ENCODE results near the gene GALNT13. TPM values are rescaled to one million over a fixed set of nuclear protein-coding genes. Genes with fewer than 3 reads are reported as not detected.

The GALNT13 gene
- total RNA-seq, 1 experiment from 2014 or later, result not detected

GRCh38 chr2:154243685-154244084 lies 372.0 kb downstream of the GALNT13 start:
- in situ Hi-C loops (cut with HindIII; ENCODE audit: low pct_unique_long_range_greater_than_20kb, low sequenced_read_pairs), result no loop called here

DNA sequence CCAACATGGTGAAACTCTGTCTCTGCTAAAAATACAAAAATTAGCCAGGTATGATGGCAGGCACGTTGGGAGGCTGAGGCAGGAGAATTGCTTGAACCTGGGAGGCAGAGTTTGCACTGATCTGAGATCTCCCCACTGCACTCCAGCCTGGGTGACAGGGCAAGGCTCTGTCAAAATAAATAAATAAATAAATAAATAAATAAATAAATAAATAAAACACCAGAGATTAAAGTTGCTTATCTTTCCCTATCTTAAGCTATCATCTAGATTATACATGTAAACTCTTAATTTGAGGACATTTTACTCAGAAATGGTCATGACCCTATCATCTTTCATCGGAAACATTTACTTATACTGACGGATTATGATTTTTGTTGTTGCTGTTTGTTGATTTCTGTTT lies 373.2 kb downstream of the GALNT13 start:
- in situ Hi-C loops (cut with HindIII; ENCODE audit: low pct_unique_long_range_greater_than_20kb, low sequenced_read_pairs), result no loop called here
- DNase-seq (ENCODE audit: low read depth), result no peak

More at GRCh38 chr2:154243685-154244084, 372.0 kb downstream of the GALNT13 start:
- DNase-seq (ENCODE audit: low read depth), result no peak

DNA sequence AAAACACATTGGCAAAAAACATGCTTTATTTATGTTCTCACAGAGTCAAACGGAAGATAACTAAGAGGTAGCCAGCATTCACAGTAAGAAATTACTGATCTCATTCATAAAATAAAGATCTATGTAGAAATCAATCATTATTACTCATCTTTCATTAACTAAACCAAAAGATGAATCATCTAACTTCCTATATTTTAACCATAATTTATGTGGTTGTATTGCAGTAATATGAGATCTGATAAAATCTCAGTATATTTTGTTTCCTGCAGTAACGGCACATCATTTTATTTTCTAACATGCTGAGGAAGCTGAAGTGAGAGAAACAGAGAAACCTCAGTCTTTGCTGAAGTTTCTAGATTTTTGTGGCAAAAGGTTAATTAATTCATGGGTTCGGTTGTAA lies 375.8 kb downstream of the GALNT13 start:
- in situ Hi-C loops (cut with HindIII; ENCODE audit: low pct_unique_long_range_greater_than_20kb, low sequenced_read_pairs), result no loop called here

DNA sequence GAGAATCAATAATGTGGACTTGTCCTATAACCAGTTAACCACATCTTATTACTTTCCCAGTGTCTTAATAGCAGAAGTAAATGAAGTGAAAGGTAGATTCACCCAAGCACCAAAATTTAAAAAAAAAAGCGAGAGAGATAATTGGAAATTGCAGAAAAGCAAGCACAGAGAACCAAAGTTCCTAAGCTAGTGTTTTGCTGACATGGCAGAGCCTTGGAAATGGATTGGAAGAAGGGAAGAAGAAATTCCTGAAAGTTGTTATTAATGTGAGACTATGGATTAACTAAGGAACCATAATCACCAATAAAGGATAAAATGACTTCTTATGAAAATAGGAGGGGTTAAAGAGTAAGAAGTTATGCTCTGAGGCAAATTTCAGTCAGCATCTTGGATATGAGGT lies 384.4 kb downstream of the GALNT13 start:
- DNase-seq (ENCODE audit: low read depth), result no peak
- in situ Hi-C loops (cut with HindIII; ENCODE audit: low pct_unique_long_range_greater_than_20kb, low sequenced_read_pairs), result no loop called here

More for the DNA sequence above, 375.8 kb downstream of the GALNT13 start:
- DNase-seq (ENCODE audit: low read depth), result no peak

- no peak for DNase-seq (ENCODE audit: low read depth)
- in situ Hi-C loops (cut with HindIII; ENCODE audit: low pct_unique_long_range_greater_than_20kb, low sequenced_read_pairs), result no loop called here
Observed at GRCh38 chr2:154259030-154259429, 387.3 kb downstream of the GALNT13 start.

DNA sequence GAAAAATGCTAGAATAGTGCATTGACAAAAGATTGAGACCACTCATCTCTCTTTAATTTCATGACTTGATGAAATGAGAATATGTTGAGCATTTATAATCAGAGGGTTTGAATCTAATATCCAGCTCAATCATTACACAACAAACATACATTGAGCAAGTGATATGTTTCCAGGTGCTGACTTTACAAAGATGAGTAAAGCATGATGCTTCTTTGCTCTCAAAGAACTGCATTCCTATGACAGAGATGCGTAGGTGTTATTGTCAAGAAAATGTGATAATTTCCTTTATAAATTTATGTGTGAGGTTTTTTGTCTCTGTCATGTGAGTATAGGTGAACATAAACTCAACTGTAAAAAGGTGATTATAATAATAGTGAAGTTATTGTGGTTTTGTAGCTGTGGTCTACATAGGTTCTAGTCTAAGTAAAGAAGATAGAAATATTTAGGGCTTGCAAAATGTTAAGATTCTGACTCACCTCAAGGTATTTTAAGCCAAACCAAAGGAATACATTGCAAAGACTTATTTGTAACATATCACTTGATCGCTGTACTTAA lies 389.8 kb downstream of the GALNT13 start:
- no peak for DNase-seq (ENCODE audit: low read depth)
- in situ Hi-C loops (cut with HindIII; ENCODE audit: low pct_unique_long_range_greater_than_20kb, low sequenced_read_pairs), result no loop called here

DNA sequence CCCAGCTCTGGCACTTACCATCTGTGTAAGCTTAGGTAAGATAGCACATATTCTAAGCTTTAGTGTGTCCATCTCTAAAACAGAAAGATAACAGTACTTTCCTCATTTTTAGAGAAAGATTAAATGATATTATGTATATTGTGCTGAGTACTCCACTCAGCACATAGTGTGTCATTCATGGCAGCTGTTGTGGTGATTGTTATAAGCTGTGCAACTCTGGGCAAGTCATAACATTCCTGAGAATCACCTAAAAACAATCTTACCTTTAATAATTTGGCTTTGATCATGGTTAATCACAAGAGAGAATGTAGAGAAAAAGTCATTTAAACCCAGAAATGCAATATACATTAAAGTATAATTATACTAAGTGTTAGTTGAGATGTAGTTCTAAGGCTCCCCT lies 391.5 kb downstream of the GALNT13 start:
- in situ Hi-C loops (cut with HindIII; ENCODE audit: low pct_unique_long_range_greater_than_20kb, low sequenced_read_pairs), result no loop called here
- no peak for DNase-seq (ENCODE audit: low read depth)

DNA sequence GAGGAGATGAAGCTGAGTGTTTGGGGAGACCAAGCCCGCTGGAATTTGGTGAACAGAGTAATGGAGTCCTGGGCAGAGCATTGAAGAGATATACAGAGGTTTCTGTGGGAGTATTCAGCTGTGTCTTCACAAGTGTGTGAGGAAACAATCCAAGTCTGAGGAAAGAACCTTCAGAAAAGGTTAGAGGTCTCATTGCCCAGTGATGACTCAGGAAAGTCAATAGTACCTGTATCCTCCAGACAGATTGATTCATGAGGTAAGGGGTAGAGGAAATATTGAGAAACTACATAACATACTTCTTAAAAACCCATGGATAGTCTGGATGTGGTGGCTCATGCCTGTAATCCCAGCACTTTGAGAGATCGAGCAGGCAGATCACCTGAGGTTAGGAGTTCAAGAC lies 392.3 kb downstream of the GALNT13 start:
- no peak for DNase-seq (ENCODE audit: low read depth)
- in situ Hi-C loops (cut with HindIII; ENCODE audit: low pct_unique_long_range_greater_than_20kb, low sequenced_read_pairs), result no loop called here

DNA sequence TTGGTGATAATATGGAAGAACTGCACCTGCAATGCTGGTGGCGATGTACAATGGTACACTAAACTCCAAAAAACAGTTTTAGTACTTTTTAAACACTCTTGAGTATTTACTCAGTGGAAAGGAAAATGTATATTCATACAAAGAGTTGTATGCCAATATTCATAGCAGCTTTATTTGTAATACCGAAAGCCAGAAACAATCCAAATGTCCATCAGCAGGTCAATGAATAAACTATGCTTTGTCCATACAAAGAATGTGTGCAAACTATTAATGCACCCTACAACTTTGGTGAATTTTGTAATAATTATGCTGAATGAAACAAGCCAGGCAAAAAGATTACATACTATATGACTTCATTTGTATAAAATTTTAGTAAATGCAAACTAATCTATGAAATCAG lies 396.3 kb downstream of the GALNT13 start:
- in situ Hi-C loops (cut with HindIII; ENCODE audit: low pct_unique_long_range_greater_than_20kb, low sequenced_read_pairs), result no loop called here
- DNase-seq (ENCODE audit: low read depth), result no peak

GRCh38 chr2:154280543-154280942 lies 408.8 kb downstream of the GALNT13 start:
- no peak for DNase-seq (ENCODE audit: low read depth)
- in situ Hi-C loops (cut with HindIII; ENCODE audit: low pct_unique_long_range_greater_than_20kb, low sequenced_read_pairs), result no loop called here

DNA sequence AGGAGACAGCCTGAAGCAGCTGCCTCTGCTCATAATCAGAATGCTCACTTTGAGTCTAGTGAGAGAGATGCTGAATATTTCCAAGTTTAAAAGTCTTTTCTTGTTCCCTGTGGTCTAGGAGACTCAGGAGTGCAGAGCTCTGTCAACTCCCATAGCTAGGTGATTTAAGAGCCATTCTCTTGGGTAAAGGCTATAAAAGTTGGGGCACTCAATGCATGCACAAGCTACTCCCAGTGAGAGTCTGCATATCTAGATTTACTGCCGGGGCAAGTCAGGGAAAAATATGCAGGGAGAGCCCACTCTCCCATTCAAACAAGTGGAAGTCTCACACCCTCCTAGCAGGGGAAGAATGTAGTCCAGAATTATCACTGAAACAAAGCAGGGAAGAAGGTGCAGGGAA lies 418.1 kb downstream of the GALNT13 start:
- no peak for DNase-seq (ENCODE audit: low read depth)
- in situ Hi-C loops (cut with HindIII; ENCODE audit: low pct_unique_long_range_greater_than_20kb, low sequenced_read_pairs), result no loop called here

DNA sequence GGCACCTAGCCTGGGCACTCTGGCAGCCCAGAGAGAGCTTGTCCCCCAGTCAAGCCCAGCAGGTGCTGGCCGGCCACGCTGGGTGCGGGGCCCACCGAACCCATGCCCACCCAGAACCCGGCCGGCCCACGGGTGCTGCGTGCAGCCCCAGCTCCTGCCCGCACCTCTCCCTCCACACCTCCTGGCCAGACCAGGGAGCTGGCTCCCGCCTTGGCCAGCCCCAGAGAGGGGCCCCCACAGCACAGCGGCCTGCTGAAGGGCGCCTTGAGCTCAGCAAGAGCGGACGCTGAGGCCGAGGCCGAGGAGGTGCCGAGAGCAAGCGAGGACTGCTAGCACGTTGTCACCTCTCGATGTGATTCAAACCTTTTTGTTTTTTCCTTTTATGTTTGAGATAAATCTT lies 419.8 kb downstream of the GALNT13 start:
- in situ Hi-C loops (cut with HindIII; ENCODE audit: low pct_unique_long_range_greater_than_20kb, low sequenced_read_pairs), result no loop called here
- no peak for DNase-seq (ENCODE audit: low read depth)

DNA sequence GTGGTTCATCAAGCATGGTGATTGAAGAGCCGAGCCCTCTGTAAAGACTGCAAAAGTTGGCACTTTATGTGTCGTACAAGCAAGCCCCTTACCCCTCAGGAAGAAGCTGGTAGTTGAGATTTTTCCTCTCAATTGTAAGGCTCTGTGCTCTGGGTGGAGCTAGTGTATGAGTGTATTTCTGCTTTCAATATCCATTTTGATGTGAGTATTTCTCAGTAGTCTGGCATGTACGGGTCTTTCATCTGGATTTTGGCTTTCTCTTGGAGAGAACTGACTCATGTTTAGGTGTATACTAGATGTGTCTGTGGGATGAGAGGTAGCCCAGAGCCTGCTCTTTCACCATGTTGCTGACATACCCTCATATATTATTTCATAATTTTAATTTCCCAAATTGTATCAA lies 420.2 kb downstream of the GALNT13 start:
- DNase-seq (ENCODE audit: low read depth), result no peak
- in situ Hi-C loops (cut with HindIII; ENCODE audit: low pct_unique_long_range_greater_than_20kb, low sequenced_read_pairs), result no loop called here

- in situ Hi-C loops (cut with HindIII; ENCODE audit: low pct_unique_long_range_greater_than_20kb, low sequenced_read_pairs), result no loop called here
Observed at GRCh38 chr2:154293864-154294263, 422.1 kb downstream of the GALNT13 start.

GRCh38 chr2:154306266-154306970 lies 434.7 kb downstream of the GALNT13 start:
- DNase-seq (ENCODE audit: low read depth), result no peak
- in situ Hi-C loops (cut with HindIII; ENCODE audit: low pct_unique_long_range_greater_than_20kb, low sequenced_read_pairs), result no loop called here

More at GRCh38 chr2:154293864-154294263, 422.1 kb downstream of the GALNT13 start:
- no peak for DNase-seq (ENCODE audit: low read depth)

DNA sequence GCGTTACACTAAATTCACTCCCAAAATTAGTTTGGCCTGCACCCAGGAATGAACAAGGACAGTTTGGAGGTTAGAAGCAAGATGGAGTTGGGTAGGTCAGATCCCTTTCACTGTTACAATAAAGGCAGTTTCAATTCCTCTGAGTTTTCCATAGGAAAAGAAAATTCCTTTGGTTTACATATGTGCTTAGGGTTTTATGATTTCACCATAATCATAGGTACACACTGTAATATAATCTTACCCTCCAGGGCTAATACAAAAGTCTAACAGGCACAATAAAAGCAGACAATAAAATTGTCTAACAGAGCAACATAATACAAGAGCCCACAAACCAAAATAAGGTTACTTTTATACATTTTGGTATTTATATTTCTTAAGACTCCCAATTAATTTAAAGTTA lies 435.3 kb downstream of the GALNT13 start:
- in situ Hi-C loops (cut with HindIII; ENCODE audit: low pct_unique_long_range_greater_than_20kb, low sequenced_read_pairs), result no loop called here

GRCh38 chr2:154324601-154325000 lies 452.9 kb downstream of the GALNT13 start:
- no peak for DNase-seq (ENCODE audit: low read depth)
- in situ Hi-C loops (cut with HindIII; ENCODE audit: low pct_unique_long_range_greater_than_20kb, low sequenced_read_pairs), result no loop called here

More for the DNA sequence above, 435.3 kb downstream of the GALNT13 start:
- no peak for DNase-seq (ENCODE audit: low read depth)

DNA sequence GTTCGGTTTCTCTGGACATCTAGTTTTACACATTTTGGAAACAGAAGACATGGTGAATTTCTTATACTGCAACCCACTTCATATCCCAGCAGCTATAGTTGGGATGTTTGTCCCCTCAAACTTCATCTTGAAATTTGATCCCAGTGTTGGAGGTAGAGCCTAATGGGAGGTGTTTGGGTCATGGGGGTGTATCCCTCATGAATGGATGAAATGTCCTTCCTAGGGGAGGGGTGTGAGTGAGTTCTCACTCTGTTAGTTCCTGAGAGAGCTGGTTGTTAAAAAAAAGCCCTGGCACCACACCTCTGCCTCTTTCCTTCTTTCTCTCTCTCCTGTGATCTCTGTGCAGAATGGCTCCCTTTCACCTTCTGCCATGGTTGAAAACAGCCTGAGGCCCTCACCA lies 457.8 kb downstream of the GALNT13 start:
- DNase-seq (ENCODE audit: low read depth), result no peak
- in situ Hi-C loops (cut with HindIII; ENCODE audit: low pct_unique_long_range_greater_than_20kb, low sequenced_read_pairs), result no loop called here

- no peak for DNase-seq (ENCODE audit: low read depth)
- in situ Hi-C loops (cut with HindIII; ENCODE audit: low pct_unique_long_range_greater_than_20kb, low sequenced_read_pairs), result no loop called here
Observed at GRCh38 chr2:154331784-154332183, 460.1 kb downstream of the GALNT13 start.

DNA sequence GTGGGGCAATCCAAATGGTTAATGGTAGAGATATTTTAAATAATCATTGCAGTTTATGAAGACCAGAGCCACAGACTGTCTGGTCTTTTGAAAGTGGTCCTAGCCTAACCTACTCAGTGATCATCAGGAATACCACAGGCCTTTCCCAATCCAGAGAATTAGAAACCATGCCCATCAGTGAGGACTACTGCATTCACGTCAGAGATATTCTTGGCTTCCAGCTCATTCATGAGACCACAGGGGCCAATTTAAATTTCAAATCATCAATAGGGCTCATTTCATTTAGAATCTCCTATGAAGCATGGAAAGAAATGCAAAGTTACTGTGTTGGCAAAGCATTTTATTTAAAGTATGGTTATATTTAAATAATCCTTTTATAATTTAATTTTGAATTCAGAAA lies 464.5 kb downstream of the GALNT13 start:
- no peak for DNase-seq (ENCODE audit: low read depth)
- in situ Hi-C loops (cut with HindIII; ENCODE audit: low pct_unique_long_range_greater_than_20kb, low sequenced_read_pairs), result no loop called here

All from Caki2 (cell line).